ENCODE results near the gene AJAP1.

DNA sequence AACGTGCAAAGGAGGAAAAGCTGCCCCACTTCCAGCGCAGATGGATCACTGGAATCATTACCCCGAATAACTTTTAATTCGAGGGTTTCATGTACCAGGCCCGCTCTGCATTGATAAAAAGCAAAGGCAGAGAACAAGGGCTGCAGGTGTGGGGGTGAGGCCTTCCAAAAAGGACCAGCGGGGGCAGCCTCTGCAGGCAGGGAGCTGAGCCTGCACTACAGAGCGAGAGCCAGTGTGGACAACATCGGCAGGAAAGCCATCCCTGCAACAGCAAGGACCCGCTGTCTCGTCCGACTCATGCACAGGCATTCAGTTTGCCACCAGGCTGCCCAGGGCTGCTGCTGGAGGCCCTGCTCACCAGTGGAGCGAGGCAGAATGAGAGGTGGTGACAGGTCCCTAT, 27.1 kb upstream of the AJAP1 start:
- TF ChIP-seq EZH2 (optimal IDR thresholded peaks at IDR 0.05; ENCODE audit: low read depth, low read length), result no peak
- TF ChIP-seq, protein P1, sequence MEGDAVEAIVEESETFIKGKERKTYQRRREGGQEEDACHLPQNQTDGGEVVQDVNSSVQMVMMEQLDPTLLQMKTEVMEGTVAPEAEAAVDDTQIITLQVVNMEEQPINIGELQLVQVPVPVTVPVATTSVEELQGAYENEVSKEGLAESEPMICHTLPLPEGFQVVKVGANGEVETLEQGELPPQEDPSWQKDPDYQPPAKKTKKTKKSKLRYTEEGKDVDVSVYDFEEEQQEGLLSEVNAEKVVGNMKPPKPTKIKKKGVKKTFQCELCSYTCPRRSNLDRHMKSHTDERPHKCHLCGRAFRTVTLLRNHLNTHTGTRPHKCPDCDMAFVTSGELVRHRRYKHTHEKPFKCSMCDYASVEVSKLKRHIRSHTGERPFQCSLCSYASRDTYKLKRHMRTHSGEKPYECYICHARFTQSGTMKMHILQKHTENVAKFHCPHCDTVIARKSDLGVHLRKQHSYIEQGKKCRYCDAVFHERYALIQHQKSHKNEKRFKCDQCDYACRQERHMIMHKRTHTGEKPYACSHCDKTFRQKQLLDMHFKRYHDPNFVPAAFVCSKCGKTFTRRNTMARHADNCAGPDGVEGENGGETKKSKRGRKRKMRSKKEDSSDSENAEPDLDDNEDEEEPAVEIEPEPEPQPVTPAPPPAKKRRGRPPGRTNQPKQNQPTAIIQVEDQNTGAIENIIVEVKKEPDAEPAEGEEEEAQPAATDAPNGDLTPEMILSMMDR (IDR thresholded peaks at IDR 0.05; ENCODE audit: low read length), result no peak
- no peak for TF ChIP-seq EZH2phosphoT487 (IDR thresholded peaks at IDR 0.05; ENCODE audit: low read length)

Data from MM.1S (cell line).